K562 (cell line): Measurements from ENCODE around the gene PITHD1. TPM values are rescaled to one million over a fixed set of nuclear protein-coding genes. Genes with fewer than 3 reads are reported as not detected.

ENCODE experiments used
- ATAC-seq: fragments of 200-7000 bp; cut with Tn5 transposase; 3 replicates; pipeline ENCODE4 v1.9.1; 2020; ENCODE audit warnings: moderate library complexity
- BruUV-seq: library from RNA; stranded (reverse); fragments of 400-500 nt; replicated peaks from 2 replicates; lab custom pipeline; 2021; lab: Mats Ljungman, UMichigan
- CTCF ChIA-PET: fragments of 300-600 bp; formaldehyde crosslinking; extraction: SDS; loops from one replicate; lab custom pipeline; 2021; ENCODE audit warnings: low intra/inter-chr PET ratio; lab: Yijun Ruan, JAX
- POLR2A ChIA-PET: fragments of 300-600, 350-650 bp; sonication (Branson Sonifier 250); formaldehyde crosslinking; extraction: SDS; loops from one replicate; lab custom pipeline; 2021; ENCODE audit warnings: antibody characterized with exemption, inconsistent platforms; lab: Yijun Ruan, JAX
- DNase-seq, 4 experiments: peaks; one replicate each; pipeline versions ENCODE4 v3.0.0 to v3.0.0-alpha.2; 2011 to 2018; ENCODE audit warnings: low spot score in 3 of 4, mixed read lengths in 3 of 4; ENCODE audit errors: extremely low read depth in 1 of 4
- FAIRE-seq: peaks from 2 replicates; lab custom pipeline; 2011; peaks lifted over from hg19 to GRCh38; lab: Jason Lieb, UNC
- H2AFZ ChIP-seq: 2 replicates; pipeline ENCODE4 v1.6.0; 2011; ENCODE audit warnings: low read depth, low read length, control low read depth, inconsistent platforms
- H3K27ac ChIP-seq: fragments of 200-600 bp; 3 replicates; pipeline ENCODE4 v1.8.0; 2011; ENCODE audit warnings: low read depth, mild to moderate bottlenecking, control low read depth, inconsistent platforms, low read length, moderate library complexity, mixed read lengths; ENCODE audit errors: extremely low read depth
- H3K27me3 ChIP-seq, 2 experiments: fragments of 300-600 bp in 1 of 2; 2 replicates in 1 of 2; 3 replicates in 1 of 2; pipeline versions ENCODE4 v1.6.0 to v1.8.0; 2011; ENCODE audit warnings: inconsistent platforms in 2 of 2, low read length in 2 of 2, mild to moderate bottlenecking in 1 of 2, mixed read lengths in 1 of 2, moderate library complexity in 1 of 2; ENCODE audit not compliant: control insufficient read depth in 2 of 2, insufficient read depth in 2 of 2
- H3K36me3 ChIP-seq: fragments of 300-600 bp; 3 replicates; pipeline ENCODE4 v1.8.0; 2011; ENCODE audit warnings: mild to moderate bottlenecking, low read length, inconsistent platforms; ENCODE audit not compliant: control insufficient read depth, insufficient read depth
- H3K4me1 ChIP-seq, 2 experiments: fragments of 200-600 bp in 1 of 2; replicated peaks in 1 of 2; 2 replicates in 1 of 2; 3 replicates in 1 of 2; pipeline versions ENCODE4 v1.5.1 to v1.8.0; 2011; ENCODE audit warnings: inconsistent platforms in 2 of 2, low read length in 2 of 2, mild to moderate bottlenecking in 1 of 2, mixed read lengths in 1 of 2, moderate library complexity in 1 of 2; ENCODE audit not compliant: control insufficient read depth in 2 of 2, insufficient read depth in 2 of 2
- H3K4me2 ChIP-seq: 2 replicates; pipeline ENCODE4 v1.6.1; 2011; ENCODE audit warnings: low read length, control low read depth, inconsistent platforms, mixed read lengths; ENCODE audit not compliant: insufficient read depth
- H3K4me3 ChIP-seq: fragments of 200-600 bp; sonication (generic), shearing (Covaris generic); 2 replicates; pipeline ENCODE4 v1.5.1; 2016; ENCODE audit warnings: control low read depth, inconsistent platforms
- H3K79me2 ChIP-seq: fragments of 200-600 bp; 3 replicates; pipeline ENCODE4 v1.8.0; 2011; ENCODE audit warnings: low read length, inconsistent platforms; ENCODE audit not compliant: control insufficient read depth, insufficient read depth
- H3K9ac ChIP-seq, 2 experiments: 2 replicates each; pipeline versions ENCODE4 v1.6.0 to v1.6.1; 2011; ENCODE audit warnings: low read depth in 2 of 2, low read length in 2 of 2, control low read depth in 1 of 2, inconsistent platforms in 1 of 2, mild to moderate bottlenecking in 1 of 2, mixed read lengths in 1 of 2; ENCODE audit not compliant: insufficient read depth in 1 of 2
- H3K9me1 ChIP-seq: one replicate; pipeline ENCODE4 v1.6.0; 2011; ENCODE audit warnings: inconsistent platforms, mild to moderate bottlenecking, low read length, moderate library complexity; ENCODE audit not compliant: control insufficient read depth, insufficient read depth
- H3K9me3 ChIP-seq: replicated peaks from 2 replicates; pipeline ENCODE4 v1.5.1; 2011; ENCODE audit warnings: low read depth, low read length, inconsistent platforms; ENCODE audit not compliant: control insufficient read depth, insufficient read depth
- H4K20me1 ChIP-seq: replicated peaks from 2 replicates; pipeline ENCODE4 v1.6.1; 2011; ENCODE audit warnings: low read length, inconsistent platforms, mixed read lengths; ENCODE audit not compliant: control insufficient read depth, insufficient read depth
- ARNT ChIP-seq, 2 experiments: fragments of 450-650 bp; IDR thresholded peaks; 2 replicates each; pipeline ENCODE4 v1.6.1; 2016; ENCODE audit warnings: mild to moderate bottlenecking in 1 of 2
- BCL6 ChIP-seq: fragments of 250-450 bp; sonication (Bioruptor Pico); IDR thresholded peaks from 2 replicates; pipeline ENCODE4 v1.4.0; 2020
- DMBX1 ChIP-seq: fragments of 250-450 bp; sonication (Bioruptor Pico); IDR thresholded peaks from 2 replicates; pipeline ENCODE4 v1.8.0; 2022; ENCODE audit warnings: inconsistent platforms, mild to moderate bottlenecking, moderate library complexity, borderline replicate concordance
- MAFG ChIP-seq: fragments of 450-650 bp; conservative IDR thresholded peaks from 2 replicates; pipeline ENCODE4 v1.6.1; 2016; ENCODE audit warnings: missing genetic modification characterization, missing compliant biosample characterization
- NR3C1 ChIP-seq: sonication (generic); formaldehyde crosslinking; IDR thresholded peaks from 2 replicates; pipeline ENCODE4 v1.8.1; 2022; ENCODE audit warnings: missing genetic modification reagents
- NRF1 ChIP-seq, 2 experiments: fragments of 450-650 bp; IDR thresholded peaks in 1 of 2; conservative IDR thresholded peaks in 1 of 2; 2 replicates each; pipeline ENCODE4 v1.6.1; 2014; ENCODE audit warnings: mild to moderate bottlenecking in 2 of 2
- POLR2A ChIP-seq: fragments of 450-650 bp; conservative IDR thresholded peaks from 2 replicates; pipeline ENCODE4 v1.6.1; 2016
- ZNF384 ChIP-seq: IDR thresholded peaks from 2 replicates; pipeline ENCODE4 v1.6.1; 2012; ENCODE audit warnings: low read depth, low read length, improper control_type of control experiment
- ZNF518B ChIP-seq: fragments of 250-450 bp; sonication (Bioruptor Pico); IDR thresholded peaks from 2 replicates; pipeline ENCODE4 v1.5.0; 2021; ENCODE audit warnings: mild to moderate bottlenecking, moderate library complexity
- ZNF592 ChIP-seq: fragments of 450-650 bp; IDR thresholded peaks from 2 replicates; pipeline ENCODE4 v1.6.1; 2017; ENCODE audit warnings: antibody characterized with exemption, mild to moderate bottlenecking
- ZNF740 ChIP-seq, 3 experiments: fragments of 200-800 bp in 1 of 3; sonication (Bioruptor generic) in 1 of 3; sonication (generic) in 1 of 3; formaldehyde crosslinking in 1 of 3; IDR thresholded peaks; 2 replicates each; pipeline versions ENCODE4 v1.6.1 to v1.8.0; 2016 to 2022; ENCODE audit warnings: mild to moderate bottlenecking in 2 of 3, missing compliant biosample characterization in 2 of 3, missing genetic modification characterization in 2 of 3, missing genetic modification reagents in 1 of 3
- WGBS: fragments of 100-300 bp; shearing (Covaris generic); methylation state at CpG from one replicate; pipeline ENCODE4 v1.1.6; 2016; ENCODE audit warnings: low coverage, mixed read lengths; ENCODE audit not compliant: insufficient coverage; ENCODE audit errors: missing lambda C conversion rate; 5-methylcytosine and 5-hydroxymethylcytosine counted together
- in situ Hi-C: fragments of 300-500 bp; cut with MboI; formaldehyde crosslinking; loops from 4 replicates; pipeline ENCODE4 v1.15.0; 2018; ENCODE audit warnings: inconsistent platforms, mixed read lengths
- intact Hi-C: fragments of 100-400 bp; cut with micrococcal nuclease; formaldehyde crosslinking; loops from 2 replicates; pipeline ENCODE4 v1.14.2; 2022
- polyA plus RNA-seq, 8 experiments: library from polyadenylated mRNA; depleted of rRNA in 4 of 8; stranded (reverse) in 5 of 8; unstranded in 3 of 8; fragments of >200 nt; fragmentation: Nextera tagmentation in 2 of 8; fragmentation: Illumina TruSeq in 1 of 8; extraction: Ambion mirVana in 2 of 8; extraction: Trizol in 1 of 8; gene quantifications; 2 replicates each; pipeline versions ENCODE4 v1.2.1 to v1.2.3, GENCODE V29; 2011 to 2014; ENCODE audit warnings: inconsistent platforms in 1 of 8, missing spikeins in 1 of 8
- total RNA-seq, 7 experiments: library from RNA; depleted of rRNA in 6 of 7; stranded (reverse); fragments of >200 nt in 6 of 7; fragmentation: Illumina TruSeq in 2 of 7; extraction: Trizol in 2 of 7; gene quantifications; 2 replicates each; pipeline versions ENCODE4 v1.2.1 to v1.2.3, GENCODE V29; 2011 to 2021; ENCODE audit warnings: low replicate concordance in 1 of 7

Gene PITHD1
- total and polyA plus RNA-seq, 9 of the 15 experiments (the other 6 are each of a cell fraction or from before 2014, with no cell fraction given) = 46.5 to 175 (median 149) TPM

- Histone ChIP-seq H4K20me1 (peaks cover 28% of the 10 kb centered on the region), H3K9me3 (no peaks in the 10 kb centered on the region), H3K27ac (peak within 1 kb of the TSS; percentile 87), H3K4me1 (peaks cover 23 to 36% of the 10 kb centered on the region in 2 experiments), H3K9ac (peak within 1 kb of the TSS; percentile 82 to 97), H3K9me1 (no peaks in the 10 kb centered on the region), H3K36me3 (peaks cover 35% of the 10 kb centered on the region), H2AFZ (peak within 1 kb of the TSS; percentile 98), H3K4me3 (peak within 1 kb of the TSS; percentile 96), H3K27me3 (no peaks in the 10 kb centered on the region), H3K4me2 (peak within 1 kb of the TSS; percentile 86), H3K79me2 (peaks cover 67% of the 10 kb centered on the region)
- no peak for FAIRE-seq
- ATAC-seq = peak; percentile 93
- in situ Hi-C loops (no loop called here), intact Hi-C loops (loop anchor here (1.0 to 5.0 kb wide), 2 partner anchors 52 to 186 kb away; partner anchors contain the start of genes ID3 and RPL11)
- ChIA-PET POLR2A (interaction anchor here (0.6 to 2.9 kb wide), 17 partner anchors 10 to 352 kb away, joined by 3 to 18 read pairs (median 4); partner anchors contain the start of genes PNRC2 and RPL11), CTCF (interaction anchor here (0.6 kb wide), 2 partner anchors 181 to 768 kb away, joined by 3 read pairs; no protein-coding TSS in a partner anchor)
- WGBS = under 1% methylated on average over 101 of the region's 119 CpGs
- DNase-seq = peak; percentile 89 to 97 (median 95)
- no TSS peak for BruUV-seq
- TF ChIP-seq NR3C1 (CRISPR knock-in tag) = peak; percentile 85
- TF ChIP-seq DMBX1 (CRISPR knock-in tag) = 0 out of 2 replicates have a peak, but pooled peaks have one; percentile 6
- TF ChIP-seq ZNF384 = no peak
- no peak for TF ChIP-seq ARNT (IDR thresholded peaks at IDR 0.05)
- no peak for TF ChIP-seq BCL6 (CRISPR knock-in tag)
- peak; percentile 72; the same call in 1 of the 2 replicates for TF ChIP-seq ZNF592
- TF ChIP-seq ZNF740 (CRISPR knock-in tag; IDR thresholded peaks at IDR 0.05) = peak; percentile 67
- no peak; a peak in 1 of 4 replicates for TF ChIP-seq ZNF740 (tag; IDR thresholded peaks at IDR 0.05)
- TF ChIP-seq POLR2A = peak; percentile 94
- TF ChIP-seq NRF1 (conservative IDR thresholded peaks at IDR 0.05 in 1 of 2, IDR thresholded peaks at IDR 0.05 in 1 of 2) = peak; percentile 9 to 32; a peak in 2 of 4 replicates
- no peak for TF ChIP-seq MAFG
- TF ChIP-seq ZNF518B (CRISPR knock-in tag) = no peak
Observed at GRCh38 chr1:23743287-23744152, 34.7 kb upstream of the PITHD1 start, which contains the start of gene ELOA. ELOA (plus strand) TSS chr1:23743471; CDS start chr1:23743504, 33 bp downstream.
